GM18508 (cell line): Measurements from ENCODE around the gene PCGF3.
"Not testable (repeated sequence)": the region's sequence is repeated elsewhere in the genome, so short reads cannot be mapped to it uniquely, and the experiment has no call there.

Source experiments
- ATAC-seq: cut with Tn5 transposase; IDR thresholded peaks from one replicate; pipeline ENCODE4 v1.9.1; 2021; ENCODE audit warnings: moderate number of reproducible peaks; ENCODE audit not compliant: insufficient read depth, unreplicated experiment

PCGF3 gene

DNA sequence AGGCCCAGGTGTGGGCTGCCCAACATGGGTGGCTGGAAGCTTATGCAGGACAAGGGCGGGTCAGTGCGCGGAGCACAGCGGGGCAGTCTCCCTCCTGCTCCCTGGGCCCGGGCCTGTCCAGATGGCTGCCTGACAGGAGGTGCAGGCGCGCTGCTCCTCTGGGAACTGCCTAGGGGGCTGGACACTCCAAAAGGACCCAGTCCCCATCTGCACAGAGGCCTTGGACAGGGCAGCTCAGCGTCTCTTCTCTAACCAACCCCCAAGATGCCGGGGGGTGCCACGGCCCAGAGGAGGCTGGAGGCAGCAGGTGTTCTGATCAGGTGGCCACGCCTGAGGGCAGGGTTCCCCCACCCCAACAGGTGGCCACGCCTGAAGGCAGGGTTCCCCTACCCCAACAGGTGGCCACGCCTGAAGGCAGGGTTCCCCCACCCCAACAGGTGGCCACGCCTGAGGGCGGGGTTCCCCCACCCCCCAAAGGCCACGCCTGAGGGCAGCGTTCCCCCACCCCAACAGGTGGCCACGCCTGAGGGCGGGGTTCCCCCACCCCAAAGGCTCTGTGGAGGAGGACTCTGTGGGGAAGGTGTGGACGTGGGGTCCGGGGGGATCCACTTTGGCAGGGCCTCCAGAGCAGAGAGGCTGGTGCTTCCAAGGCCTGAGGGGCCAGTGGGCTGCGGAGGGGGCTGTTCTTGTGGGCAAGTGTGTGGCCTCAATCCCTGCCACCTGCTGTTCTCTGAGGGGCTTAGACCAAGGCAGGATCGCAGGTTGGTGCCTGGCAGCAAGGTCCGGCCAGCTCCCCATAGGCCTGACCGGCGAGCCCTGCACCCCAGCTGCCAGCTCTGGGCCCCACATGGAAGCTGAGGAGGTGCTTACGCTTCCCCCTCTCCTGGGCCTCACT, 84.2 kb downstream of the PCGF3 start:
- no peak for ATAC-seq

DNA sequence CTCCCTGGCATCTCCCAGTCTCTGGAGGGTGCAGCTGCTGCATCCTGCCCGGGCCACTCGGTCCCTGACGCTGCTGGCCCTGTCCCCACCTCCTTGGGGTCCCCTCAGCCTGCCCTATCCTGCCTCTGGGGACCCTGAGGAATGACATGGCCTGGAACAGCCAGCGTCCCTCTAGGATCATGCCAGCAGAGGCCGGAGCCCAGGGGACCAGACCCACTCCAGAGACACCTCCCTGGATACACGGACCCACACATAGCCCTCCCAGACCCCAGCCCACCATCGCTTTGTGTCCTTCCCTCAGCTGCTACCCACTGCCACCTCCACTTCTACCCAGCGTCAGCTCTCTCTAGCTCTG, 84.8 kb downstream of the PCGF3 start:
- ATAC-seq, result no peak

DNA sequence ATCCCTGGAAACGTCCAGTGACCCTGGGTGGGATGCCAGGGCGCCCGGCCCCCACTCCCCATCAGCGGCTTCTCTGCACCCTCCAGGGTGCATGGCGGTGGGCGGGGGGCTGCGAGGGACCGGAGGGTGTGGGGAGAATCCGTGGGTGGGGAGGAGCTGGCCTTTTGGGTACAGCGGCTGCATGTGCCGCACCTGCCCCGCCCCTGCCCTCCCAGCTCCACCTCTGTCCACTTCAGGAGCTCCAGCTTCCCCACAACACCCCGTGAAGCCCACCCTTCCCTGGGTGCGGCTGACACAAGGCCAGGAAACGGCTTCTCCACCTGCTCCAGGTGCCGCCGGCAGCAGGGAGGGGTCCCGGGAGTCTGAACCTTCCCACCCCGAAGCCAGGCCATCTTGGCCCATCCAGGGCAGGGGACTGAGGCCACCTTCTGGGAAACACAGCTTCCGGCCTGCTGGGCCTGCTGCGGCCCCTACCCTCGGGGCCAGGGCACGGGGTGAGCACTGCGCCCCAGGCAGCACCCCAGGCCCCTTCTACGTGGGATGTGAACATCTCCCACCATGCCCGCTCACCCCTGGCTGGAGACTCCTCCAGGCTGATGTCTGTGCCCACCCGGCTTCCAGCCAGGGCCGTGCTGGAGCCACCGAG, 85.7 kb downstream of the PCGF3 start:
- no peak for ATAC-seq

DNA sequence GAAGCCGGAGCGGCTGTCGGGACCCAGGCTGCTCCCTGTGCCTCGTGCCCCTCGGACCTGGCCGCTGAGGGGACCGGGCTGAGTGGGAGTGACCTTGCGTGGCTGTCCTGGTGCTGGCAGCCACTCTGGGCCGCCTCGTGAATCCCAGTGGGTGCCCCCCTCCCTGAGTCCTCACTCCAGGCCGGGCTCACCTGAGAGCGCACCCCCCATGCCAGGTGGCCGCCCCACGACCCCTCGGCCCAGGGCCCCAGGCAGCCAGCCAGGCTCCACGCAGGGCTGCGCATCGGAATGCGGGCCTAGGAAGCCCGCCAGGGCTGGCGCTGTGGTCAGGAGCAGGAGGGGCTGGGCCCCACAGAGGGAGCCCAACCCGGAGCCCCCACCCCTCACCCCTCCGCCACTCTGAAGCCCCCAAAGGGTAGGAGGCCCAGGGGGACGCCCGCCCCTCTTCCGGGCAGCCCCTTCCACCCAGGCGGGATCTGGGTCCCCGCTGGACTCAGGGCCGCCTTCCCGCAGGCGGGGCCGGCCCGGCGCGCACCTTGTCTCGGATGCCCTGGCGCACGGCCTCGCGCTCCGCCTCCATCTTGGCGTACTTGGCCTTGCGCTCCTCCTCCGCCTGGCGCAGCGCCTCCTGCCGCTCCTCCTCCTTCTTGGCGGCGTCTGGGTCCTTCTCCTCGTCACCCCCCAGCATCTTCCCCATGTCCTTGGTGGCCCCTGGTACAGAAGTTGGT, 86.4 kb downstream of the PCGF3 start:
- no peak for ATAC-seq

DNA sequence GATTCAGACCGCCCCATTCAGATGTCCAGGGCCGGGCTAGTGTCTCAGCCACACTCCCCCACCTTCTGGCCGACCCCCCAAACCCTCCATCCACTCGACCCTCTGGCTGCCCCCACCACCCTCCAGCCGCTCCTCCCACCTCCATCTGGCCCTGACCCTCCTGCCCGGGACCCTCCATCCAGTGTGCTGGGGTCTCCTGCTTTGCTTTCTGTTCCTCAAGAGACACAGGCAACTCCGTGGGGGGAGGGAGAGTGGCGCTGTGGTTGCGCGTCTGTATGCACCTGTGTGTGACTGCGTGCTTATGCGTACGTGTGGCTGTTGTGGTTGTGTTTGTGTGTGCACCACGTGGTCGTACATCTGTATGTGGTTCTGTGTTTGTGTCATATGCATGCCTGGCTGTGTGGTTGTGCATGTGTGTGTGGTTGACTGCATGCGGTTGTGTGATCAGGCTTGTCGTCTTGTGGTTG, 87.0 kb downstream of the PCGF3 start:
- no peak for ATAC-seq

DNA sequence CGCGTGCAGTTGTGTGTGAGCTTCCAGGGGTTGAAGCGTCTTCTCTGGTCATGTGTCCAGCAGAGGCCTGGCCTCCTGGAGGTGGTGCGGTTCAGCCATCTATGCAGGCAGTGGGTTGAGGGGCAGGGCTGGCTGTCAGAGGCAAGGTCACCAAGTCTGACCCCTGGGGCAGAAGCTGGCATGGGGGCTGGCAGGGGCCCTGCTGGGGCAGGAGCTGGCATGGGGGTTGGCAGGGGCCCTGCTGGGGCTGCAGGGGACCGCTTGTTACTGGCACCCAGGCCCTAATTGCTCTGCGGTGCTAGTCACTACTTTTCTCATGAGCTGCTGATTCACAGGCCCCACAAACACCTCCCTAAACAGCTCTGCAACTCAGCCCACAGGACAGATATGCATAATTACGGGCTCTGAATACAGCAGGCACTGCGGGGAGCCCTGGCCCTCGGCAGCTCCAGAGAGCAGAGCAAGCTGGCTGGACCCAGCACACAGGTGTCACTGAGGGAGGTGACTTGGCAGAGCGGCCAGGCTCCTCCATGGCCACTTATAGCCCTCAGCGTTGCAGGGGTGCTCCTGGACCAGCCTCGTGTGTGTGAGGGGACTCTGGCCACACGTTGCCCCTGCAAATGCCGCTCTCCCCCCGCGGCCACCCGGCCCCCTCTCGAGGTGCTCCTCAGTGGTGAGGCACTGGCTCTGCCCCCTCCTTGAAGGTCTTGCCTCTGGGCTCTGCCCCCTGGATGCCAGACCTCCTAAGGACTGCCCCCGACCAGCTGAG, 87.6 kb downstream of the PCGF3 start:
- ATAC-seq, result no peak

DNA sequence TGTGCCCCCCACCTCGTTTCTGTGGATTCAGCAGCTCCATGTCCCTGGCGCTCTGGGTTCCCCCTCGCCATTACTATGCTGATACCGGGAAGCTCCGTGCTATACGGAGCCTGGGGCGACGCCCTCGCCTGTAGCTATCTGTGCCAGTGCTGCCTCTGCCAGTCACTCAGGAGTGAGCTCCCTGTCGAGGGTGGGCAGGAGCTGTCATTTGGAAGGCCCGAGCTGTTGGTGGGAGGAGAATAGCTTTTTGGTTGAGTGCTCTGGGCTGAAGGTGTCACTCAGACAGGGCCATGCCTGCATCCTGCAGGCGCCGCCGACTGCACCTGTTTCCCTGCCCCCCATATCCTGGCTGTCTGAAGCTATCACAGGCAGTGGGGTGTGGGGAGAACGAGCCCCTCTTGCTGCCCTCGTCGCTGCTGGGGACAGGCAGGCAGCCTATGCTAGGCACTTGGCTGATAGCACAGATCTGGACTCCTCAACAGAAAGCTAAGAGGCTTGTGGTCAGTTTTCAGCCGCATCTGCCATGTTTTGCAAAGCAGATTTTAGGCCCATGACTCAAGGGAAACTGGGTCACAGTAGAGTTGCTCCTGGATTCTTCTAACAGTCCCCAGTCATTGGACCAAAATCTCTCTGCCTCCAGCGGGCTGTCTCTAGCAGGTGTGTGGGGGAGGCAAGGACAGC, 88.4 kb downstream of the PCGF3 start:
- ATAC-seq, result no peak

DNA sequence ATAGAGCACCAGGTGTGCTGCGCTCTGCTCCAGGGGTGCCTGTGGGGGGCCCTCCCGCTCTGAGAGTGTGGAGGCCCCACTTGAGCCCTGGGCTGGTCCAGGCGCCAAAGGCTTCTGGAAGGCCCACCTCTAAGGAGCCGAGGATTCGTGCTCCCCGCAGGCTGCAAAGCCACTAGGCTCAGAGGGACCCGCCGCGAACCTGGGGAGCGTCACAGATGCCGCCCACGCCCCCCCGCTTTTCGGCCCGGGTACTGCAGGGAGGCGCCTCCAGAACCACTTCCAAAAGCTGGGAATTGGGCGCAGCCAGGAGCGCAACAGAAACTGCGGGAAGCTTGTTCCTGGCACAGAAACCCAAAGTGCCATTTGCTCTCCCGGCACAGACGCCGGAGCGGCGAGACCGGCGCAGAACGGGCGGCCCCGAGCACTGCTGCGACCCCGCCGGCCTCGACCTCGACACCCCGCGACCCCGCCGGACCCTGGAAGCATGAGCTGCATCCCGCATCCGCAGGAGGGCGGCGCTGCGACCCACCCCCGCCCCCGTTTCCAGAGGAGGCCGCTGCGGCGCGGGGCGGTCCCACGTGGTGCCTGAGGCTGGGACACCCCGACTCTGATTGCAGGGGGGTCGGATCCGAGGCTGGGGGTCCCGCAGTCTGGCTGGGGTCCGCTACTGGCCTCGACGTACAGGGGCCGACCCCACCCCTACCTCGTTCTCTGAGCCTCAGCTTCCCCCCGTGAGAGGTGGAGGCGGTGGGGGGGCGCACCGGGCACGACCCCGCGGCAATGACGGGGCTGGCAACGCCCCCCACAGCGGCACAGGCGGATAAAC, 89.5 kb downstream of the PCGF3 start:
- no peak for ATAC-seq

DNA sequence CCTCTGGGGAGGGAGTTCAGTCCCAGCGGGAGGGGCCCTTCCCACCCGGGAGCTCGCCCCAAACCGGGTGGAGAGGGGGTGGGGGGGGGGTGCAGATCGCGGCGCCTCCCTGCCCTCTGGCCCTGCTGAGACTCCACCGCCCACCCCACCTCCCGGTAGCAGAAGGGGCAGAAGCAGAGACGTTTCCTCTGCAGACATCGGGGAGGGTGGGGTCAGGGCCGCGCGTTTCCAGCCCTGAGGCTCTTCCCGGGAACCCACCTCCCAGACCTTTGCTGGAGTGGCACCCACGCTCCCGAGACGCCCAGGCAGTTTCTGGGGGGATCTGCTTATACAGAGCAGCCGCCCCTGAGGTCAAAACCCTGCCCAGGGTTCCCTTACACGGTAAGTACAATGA, 90.1 kb downstream of the PCGF3 start:
- no peak for ATAC-seq

DNA sequence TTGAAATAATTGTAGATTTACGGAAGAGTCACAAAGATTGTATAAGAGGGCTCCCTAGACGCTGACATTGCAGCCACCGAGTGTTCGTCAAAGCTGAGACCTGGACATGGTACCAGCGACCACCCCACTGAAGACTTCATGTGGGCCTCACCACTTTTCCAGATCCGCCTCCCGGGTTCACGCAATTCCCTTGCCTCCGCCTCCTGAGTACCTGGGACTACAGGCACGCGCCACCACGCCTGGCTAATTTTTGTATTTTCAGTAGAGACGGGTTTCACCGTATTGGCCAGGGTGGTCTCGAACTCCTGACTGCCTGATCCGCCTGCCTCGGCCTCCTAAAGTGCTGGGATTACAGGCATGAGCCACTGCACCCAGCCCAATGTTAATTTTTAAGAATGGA, 90.6 kb downstream of the PCGF3 start:
- no peak for ATAC-seq

DNA sequence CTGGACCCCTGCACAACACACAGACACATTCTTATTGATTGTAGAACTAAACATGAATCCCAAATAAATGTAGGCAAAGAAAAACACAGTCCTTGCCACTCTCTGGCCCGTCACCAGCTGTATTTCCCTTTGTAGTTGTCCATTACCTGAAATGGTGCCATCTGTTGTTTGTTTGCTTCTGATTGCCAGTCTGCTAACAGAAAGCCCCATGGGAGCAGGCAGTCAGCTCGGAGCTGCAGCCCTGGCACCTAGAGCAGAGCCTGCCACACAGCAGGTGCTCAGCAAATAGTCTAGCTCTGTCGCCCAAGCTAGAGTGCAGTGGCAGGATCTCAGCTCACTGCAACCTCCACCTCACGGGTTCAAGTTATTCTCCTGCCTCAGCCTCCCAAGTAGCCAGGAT, 91.4 kb downstream of the PCGF3 start:
- ATAC-seq, result no peak

DNA sequence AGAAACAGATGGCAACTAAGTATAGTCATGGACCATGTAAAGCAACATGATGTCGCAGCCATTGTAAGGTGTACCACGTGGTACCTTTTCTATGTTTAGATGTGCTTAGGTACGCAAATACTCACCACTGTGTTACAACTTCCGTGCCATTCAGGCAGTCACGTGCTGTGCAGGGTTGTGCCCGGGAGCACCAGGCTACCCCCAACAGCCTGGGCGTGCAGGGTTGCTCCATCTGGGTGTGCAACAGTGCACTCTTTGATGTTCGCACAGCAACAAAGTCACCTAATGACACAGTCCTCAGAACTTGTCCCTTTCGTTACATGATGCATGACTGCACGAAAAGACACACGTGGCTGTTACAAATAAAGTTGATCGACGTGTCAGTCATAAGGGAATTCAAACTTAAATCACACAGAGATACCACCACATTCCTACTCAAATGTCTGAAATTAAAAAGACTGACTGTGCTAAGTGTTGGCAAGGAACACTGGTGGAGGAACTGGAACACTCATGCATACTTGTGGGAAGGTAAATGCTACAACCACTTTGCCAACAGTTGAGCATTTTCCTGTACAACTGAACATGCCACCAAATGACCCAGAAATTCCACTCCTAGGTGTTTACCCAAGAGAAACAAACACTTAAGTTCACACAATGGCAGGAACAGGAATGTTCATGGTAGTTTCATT, 95.9 kb downstream of the PCGF3 start:
- no peak for ATAC-seq

DNA sequence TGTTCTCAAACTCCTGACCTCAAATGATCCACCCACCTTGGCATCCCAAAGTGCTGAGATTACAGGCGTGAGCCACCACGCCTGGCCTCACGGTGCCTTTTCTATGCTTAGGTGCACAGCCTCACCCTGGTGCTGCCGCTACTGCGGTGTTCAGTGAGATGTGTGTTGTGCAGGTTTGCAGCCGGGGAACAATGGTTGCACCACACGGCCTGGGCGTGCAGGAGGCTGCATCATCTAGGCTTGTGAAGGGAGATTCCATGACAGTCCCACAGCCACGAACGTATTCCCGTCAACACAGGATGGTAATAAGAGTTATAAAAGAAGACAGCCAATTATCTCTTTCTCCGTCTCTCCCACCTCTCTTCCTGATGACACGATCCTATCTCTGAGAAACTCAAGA, 98.3 kb downstream of the PCGF3 start:
- ATAC-seq, result no peak

DNA sequence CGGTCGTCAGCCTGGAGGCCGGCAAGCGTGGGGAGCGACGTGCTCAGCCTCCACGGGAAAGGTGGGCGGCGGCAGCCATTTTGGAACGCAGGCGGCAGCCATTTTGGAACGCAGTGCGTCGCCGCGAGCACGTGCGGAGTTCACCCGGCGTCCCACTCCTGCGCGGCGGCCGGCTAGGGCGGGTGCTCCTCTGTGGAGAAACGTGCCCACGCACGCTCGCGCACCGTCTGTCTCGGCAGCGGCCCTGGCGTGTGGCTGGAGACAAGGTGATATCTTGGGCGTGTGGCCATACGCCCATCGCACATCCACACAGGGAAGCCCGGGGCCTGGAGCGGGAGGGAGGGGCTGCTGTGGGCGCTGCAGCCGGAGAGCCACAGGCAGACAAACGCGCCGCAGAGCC, 99.2 kb downstream of the PCGF3 start:
- no peak for ATAC-seq

DNA sequence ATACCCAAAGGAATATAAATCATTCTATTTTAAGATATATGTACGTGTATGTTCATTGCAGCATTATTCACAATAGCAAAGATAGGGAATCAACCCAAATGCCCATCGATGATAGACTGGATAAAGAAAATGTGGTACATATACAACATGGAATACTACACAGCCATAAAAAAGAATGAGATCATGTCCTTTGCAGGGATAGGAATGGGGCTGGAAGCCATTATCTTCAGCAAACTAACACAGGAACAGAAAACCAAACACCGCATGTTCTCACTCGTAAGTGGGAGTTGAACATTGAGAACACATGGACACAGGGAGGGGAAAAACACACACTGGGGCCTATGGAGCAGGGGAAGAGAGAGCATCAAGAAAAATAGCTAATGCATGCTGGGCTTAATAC, 101.3 kb downstream of the PCGF3 start:
- not testable (repeated sequence) for ATAC-seq

DNA sequence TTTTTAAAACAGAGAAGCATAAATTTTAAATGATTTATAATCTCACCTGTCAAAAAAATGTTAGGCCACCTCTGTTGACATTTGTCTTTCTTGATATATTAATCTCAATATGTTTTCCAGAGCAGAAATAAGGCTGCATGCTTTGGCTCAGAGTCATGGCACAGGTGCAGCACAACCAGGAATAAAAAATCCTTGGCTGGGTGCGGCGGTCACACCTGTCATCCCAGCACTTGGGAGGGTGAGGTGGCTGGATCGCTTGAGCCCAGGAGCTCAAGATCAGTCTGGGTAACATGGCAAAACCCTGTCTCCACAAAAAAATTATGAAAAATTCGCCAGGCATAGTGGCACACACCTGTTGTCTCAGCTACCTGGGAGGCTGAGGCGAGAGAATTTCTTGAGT, 102.2 kb downstream of the PCGF3 start:
- no peak for ATAC-seq

DNA sequence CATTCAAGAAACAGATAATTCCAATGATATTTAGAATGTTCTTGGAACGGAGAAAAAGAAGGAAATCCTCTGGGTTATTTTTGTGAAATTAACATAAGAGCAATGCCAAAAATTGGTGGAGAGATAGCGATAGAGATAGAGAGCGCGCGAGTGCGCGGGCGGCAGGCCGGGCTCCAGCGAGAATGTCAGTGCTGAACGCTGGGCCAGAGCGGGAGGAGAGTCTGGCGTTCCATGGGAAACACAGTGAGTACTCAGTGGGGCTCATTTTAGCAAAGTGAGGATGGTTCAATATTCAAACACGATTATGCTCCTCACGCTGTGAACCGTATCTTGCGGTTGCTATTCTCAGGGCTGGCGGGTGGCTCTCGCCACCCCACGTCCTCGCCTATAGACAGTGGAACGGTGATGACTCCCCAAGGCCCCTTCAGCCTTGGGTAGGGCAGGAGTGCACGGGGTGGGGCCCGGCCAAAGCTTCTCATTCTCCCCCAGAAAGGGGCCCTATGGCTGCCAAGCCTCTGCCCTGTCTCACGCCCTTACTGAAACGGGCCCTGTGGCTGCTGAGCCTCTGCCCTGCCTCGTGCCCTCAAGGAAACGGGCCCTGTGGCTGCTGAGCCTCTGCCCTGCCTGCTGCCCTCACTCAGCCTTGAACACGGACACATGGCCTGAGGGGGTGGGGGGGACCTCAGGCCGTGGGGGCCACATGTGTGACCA, 103.4 kb downstream of the PCGF3 start:
- ATAC-seq, result no peak

DNA sequence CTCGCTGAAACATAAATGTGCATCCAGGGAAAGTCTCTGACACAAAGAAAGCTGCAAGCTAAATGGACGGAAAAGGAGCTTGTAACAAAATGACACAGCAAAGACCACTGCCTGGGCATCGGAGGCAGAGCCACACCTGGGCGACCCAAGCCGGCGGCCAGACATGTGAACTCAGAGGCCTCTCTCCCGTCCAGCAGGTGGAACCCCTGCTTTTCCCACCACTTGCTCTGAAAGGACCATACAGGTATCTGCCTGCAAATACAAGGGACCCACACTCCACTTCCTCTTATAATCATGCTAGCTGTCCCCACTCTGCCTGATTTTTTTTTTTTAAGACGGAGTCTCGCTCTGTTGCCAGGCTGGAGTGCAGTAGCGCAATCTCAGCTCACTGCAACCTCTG, 108.3 kb downstream of the PCGF3 start:
- ATAC-seq, result no peak
